Vagina (tissue), 2 donors: Measurements from ENCODE around the gene FAM171A2.

Experiments
- CTCF ChIP-seq, 3 experiments: fragments of 450-650 bp in 2 of 3; fragments of 200-600 bp in 1 of 3; sonication (generic) in 1 of 3; IDR thresholded peaks; one replicate each; pipeline ENCODE4 v1.5.1; 2017 to 2019; ENCODE audit warnings: antibody characterized with exemption in 3 of 3, mild to moderate bottlenecking in 2 of 3, moderate library complexity in 2 of 3
- POLR2A ChIP-seq, 2 donors: fragments of 450-650 bp; IDR thresholded peaks; one replicate each; pipeline ENCODE4 v1.6.1; 2017; ENCODE audit warnings: antibody characterized with exemption in 2 of 2, mild to moderate bottlenecking in 2 of 2, moderate library complexity in 2 of 2
- POLR2AphosphoS5 ChIP-seq, 2 donors: sonication (generic); formaldehyde crosslinking; IDR thresholded peaks; one replicate each; pipeline ENCODE4 v1.9.0; 2017; ENCODE audit warnings: antibody characterized with exemption in 2 of 2, mild to moderate bottlenecking in 2 of 2, low read depth in 1 of 2; ENCODE audit not compliant: insufficient read depth in 1 of 2

GRCh38 chr17:44372036-44372435, 8.4 kb upstream of the FAM171A2 start:
- TF ChIP-seq CTCF (IDR thresholded peaks at IDR 0.05) (no peak), POLR2A (IDR thresholded peaks at IDR 0.05) (no peak), POLR2AphosphoS5 (IDR thresholded peaks at IDR 0.05; ENCODE audit: insufficient read depth in 1 of 2, low read depth in 1 of 2) (no peak)
